ENCODE results near the gene ADCK1.

Gene ADCK1

GRCh38 chr14:77967110-77967509, 167.2 kb downstream of the ADCK1 start (continued):
- TF ChIP-seq ZNF18 (tag by site-specific recombination; IDR thresholded peaks at IDR 0.05) (no peak), ZFP37 (tag by site-specific recombination; IDR thresholded peaks at IDR 0.05) (no peak), ZNF449 (tag by site-specific recombination; IDR thresholded peaks at IDR 0.05) (no peak)

- TF ChIP-seq KLF1 (tag by site-specific recombination; IDR thresholded peaks at IDR 0.05) (no peak), HOXD13 (CRISPR knock-in tag; IDR thresholded peaks at IDR 0.05; ENCODE audit: borderline replicate concordance) (no peak), ZFHX2 (tag by site-specific recombination; conservative IDR thresholded peaks at IDR 0.05) (no peak), ZBTB11 (tag by site-specific recombination; conservative IDR thresholded peaks at IDR 0.05; ENCODE audit: low read depth) (no peak), ZNF350 (tag by site-specific recombination; IDR thresholded peaks at IDR 0.05) (no peak), ZNF174 (tag by site-specific recombination; IDR thresholded peaks at IDR 0.05) (no peak), ZBTB20 (tag by site-specific recombination; IDR thresholded peaks at IDR 0.05) (no peak), ZNF596 (tag by site-specific recombination; IDR thresholded peaks at IDR 0.05) (no peak), GLI4 (tag by site-specific recombination; IDR thresholded peaks at IDR 0.05) (no peak), ZNF664 (tag by site-specific recombination; IDR thresholded peaks at IDR 0.05) (no peak), TCF7L2 (IDR thresholded peaks at IDR 0.05; ENCODE audit: borderline replicate concordance, low read depth, low read length) (no peak), ZSCAN16 (tag by site-specific recombination; IDR thresholded peaks at IDR 0.05) (no peak), PRDM2 (tag by site-specific recombination; IDR thresholded peaks at IDR 0.05; ENCODE audit: borderline replicate concordance) (no peak), ZBTB1 (tag by site-specific recombination; IDR thresholded peaks at IDR 0.05) (no peak), ZNF18 (tag by site-specific recombination; IDR thresholded peaks at IDR 0.05) (no peak)
- CTCF ChIA-PET = no interaction called here
- POLR2A ChIA-PET = no interaction called here
- Histone ChIP-seq H3K27ac (ENCODE audit: extremely low read depth, low read depth, low read length) (no peak overlapping the region), H3K4me1 (ENCODE audit: control insufficient read depth, insufficient read depth, low read length) (no peaks in the 10 kb centered on the region), H3K36me3 (ENCODE audit: control insufficient read depth in 2 of 2, insufficient read depth in 1 of 2, low read length in 2 of 2) (no peaks in the 10 kb centered on the region), H3K4me3 (ENCODE audit: low read depth, low read length) (no peak overlapping the region), H3K9me3 (ENCODE audit: control insufficient read depth, insufficient read depth, low read depth, low read length) (no peaks in the 10 kb centered on the region)
These were observed 170.7 kb downstream of the ADCK1 start for GRCh38 chr14:77970646-77971045.

All from HEK293 (cell line).